Right lobe of liver (tissue), 4 donors: ENCODE results near the gene IQSEC3.

ENCODE experiments used
- CTCF ChIP-seq, 4 donors: fragments of 200-600 bp in 3 of 4; fragments of 450-650 bp in 1 of 4; IDR thresholded peaks; one replicate each; pipeline versions ENCODE4 v1.5.1 to v1.8.0; 2016 to 2022; ENCODE audit warnings: antibody characterized with exemption in 4 of 4, mild to moderate bottlenecking in 2 of 4
- POLR2A ChIP-seq: fragments of 450-650 bp; IDR thresholded peaks from one replicate; pipeline ENCODE4 v1.6.1; 2017; ENCODE audit warnings: antibody characterized with exemption, mild to moderate bottlenecking
- donor health status: DM: no; HTN: no; CAD: no.
- donor health status: DM: no; HTN: no; CAD: no.
- donor health status: DM: no; HTN: yes; CAD: no.

DNA sequence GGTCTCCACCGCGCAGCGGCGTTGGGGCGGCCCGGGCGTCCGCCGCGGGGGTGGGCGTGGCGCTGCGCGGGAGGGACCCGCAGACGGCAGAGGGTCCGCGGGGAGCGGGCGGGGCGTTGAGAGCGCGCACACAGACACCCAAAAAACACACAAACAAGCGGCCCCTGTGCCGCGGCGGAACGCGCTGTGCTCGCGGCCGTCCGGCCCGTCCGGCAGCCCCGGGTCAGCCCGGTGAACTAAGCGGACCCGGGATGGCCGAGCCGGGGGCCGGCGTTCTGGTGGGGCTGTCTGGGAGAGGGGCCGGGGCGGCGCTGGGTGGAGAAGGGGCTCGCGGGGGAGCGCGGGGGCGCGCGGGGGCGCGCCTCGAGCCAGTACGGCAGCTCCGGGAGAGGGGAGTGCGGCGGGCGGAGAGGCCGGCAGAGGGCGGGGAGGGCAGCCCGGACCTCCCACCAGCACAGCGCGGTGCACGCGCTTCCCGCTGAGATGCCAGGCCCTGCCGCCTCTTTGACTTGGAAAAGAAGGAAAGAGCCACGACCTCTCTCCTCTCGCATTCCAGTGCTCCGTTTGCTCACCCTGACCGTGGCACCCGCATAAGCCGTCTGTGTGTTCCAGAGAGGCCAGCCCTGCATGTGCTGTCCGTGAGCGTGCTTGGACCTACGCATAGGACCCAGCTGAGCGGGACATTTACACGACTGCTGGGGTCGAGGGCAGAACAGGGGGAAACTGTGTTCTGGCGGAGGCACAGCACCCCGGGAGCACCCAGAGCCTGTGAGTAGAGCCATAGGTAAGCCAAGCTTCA is 137.1 kb downstream of the IQSEC3 start:
- no peak for TF ChIP-seq CTCF (IDR thresholded peaks at IDR 0.05)
- TF ChIP-seq POLR2A = no peak
